Neural progenitor cell (in vitro differentiated cells): ENCODE data around the gene UBE2D2. TPM values are rescaled to one million over a fixed set of nuclear protein-coding genes. Genes with fewer than 3 reads are reported as not detected.

Source experiments
- DNase-seq: peaks from one replicate; pipeline ENCODE4 v3.0.0-alpha.2; 2016; ENCODE audit warnings: low spot score
- H2AFZ ChIP-seq: fragments of 200-600 bp; sonication (generic); replicated peaks from 2 replicates; pipeline ENCODE4 v1.6.1; 2016; ENCODE audit warnings: antibody characterized with exemption
- H3F3A ChIP-seq: fragments of 200-600 bp; sonication (generic); 2 replicates; pipeline ENCODE4 v1.6.1; 2016; ENCODE audit warnings: antibody characterized with exemption, low read depth
- H3K27ac ChIP-seq: fragments of 200-600 bp; sonication (generic); 2 replicates; pipeline ENCODE4 v1.5.1; 2016; ENCODE audit warnings: mild to moderate bottlenecking
- H3K27me3 ChIP-seq: fragments of 200-600 bp; sonication (generic); 2 replicates; pipeline ENCODE4 v1.6.1; 2016; ENCODE audit warnings: mild to moderate bottlenecking, moderate library complexity
- H3K36me3 ChIP-seq: fragments of 200-600 bp; sonication (generic); 2 replicates; pipeline ENCODE4 v1.5.1; 2016
- H3K4me1 ChIP-seq: fragments of 200-600 bp; sonication (generic); 2 replicates; pipeline ENCODE4 v1.6.1; 2016; ENCODE audit warnings: mixed run types
- H3K4me2 ChIP-seq: fragments of 200-600 bp; sonication (generic); 2 replicates; pipeline ENCODE4 v1.6.1; 2016
- H3K4me3 ChIP-seq: fragments of 200-600 bp; sonication (generic); 2 replicates; pipeline ENCODE4 v1.5.1; 2016
- H3K79me2 ChIP-seq: fragments of 200-600 bp; sonication (generic); 2 replicates; pipeline ENCODE4 v1.6.1; 2016; ENCODE audit warnings: low read depth
- H3K9ac ChIP-seq: fragments of 200-600 bp; sonication (generic); 2 replicates; pipeline ENCODE4 v1.6.1; 2016
- H3K9me3 ChIP-seq: fragments of 200-600 bp; sonication (generic); 2 replicates; pipeline ENCODE4 v1.5.1; 2016; ENCODE audit warnings: low read depth
- H4K20me1 ChIP-seq: fragments of 200-600 bp; sonication (generic); 2 replicates; pipeline ENCODE4 v1.6.1; 2016; ENCODE audit warnings: low read depth
- H3K27ac Mint-ChIP-seq: 3 replicates; pipeline ENCODE4 v1.8.0; 2021; ENCODE audit warnings: mixed read lengths
- H3K27me3 Mint-ChIP-seq: 2 replicates; pipeline ENCODE4 v1.8.0; 2022; ENCODE audit warnings: low read depth, mild to moderate bottlenecking, inconsistent platforms, moderate library complexity, mixed read lengths; ENCODE audit not compliant: insufficient read depth
- H3K36me3 Mint-ChIP-seq: 3 replicates; pipeline ENCODE4 v1.8.0; 2021; ENCODE audit warnings: mixed read lengths
- H3K4me1 Mint-ChIP-seq: 3 replicates; pipeline ENCODE4 v1.8.0; 2021; ENCODE audit warnings: mixed read lengths
- H3K4me3 Mint-ChIP-seq: 3 replicates; pipeline ENCODE4 v1.8.0; 2021; ENCODE audit warnings: mild to moderate bottlenecking, moderate library complexity, mixed read lengths
- H3K9me3 Mint-ChIP-seq: 3 replicates; pipeline ENCODE4 v1.8.0; 2020; ENCODE audit warnings: mixed read lengths
- CTCF ChIP-seq: fragments of 200-600 bp; sonication (generic); IDR thresholded peaks from 2 replicates; pipeline ENCODE4 v1.5.1; 2017; ENCODE audit warnings: antibody characterized with exemption, mild to moderate bottlenecking
- EZH2 ChIP-seq: fragments of 200-600 bp; sonication (generic); IDR thresholded peaks from 2 replicates; pipeline ENCODE4 v1.6.1; 2017; ENCODE audit warnings: antibody characterized with exemption, mild to moderate bottlenecking, moderate library complexity
- EZH2phosphoT487 ChIP-seq: fragments of 200-600 bp; sonication (generic); IDR thresholded peaks from 2 replicates; pipeline ENCODE4 v1.6.1; 2017; ENCODE audit warnings: antibody characterized with exemption
- total RNA-seq: library from RNA; depleted of rRNA; stranded (reverse); fragments of >200 nt; gene quantifications from 2 replicates; pipeline ENCODE4 v1.2.3, GENCODE V29; 2015; ENCODE audit warnings: low replicate concordance

UBE2D2 gene
- total RNA-seq, 1 donor from 2014 or later, result 141 TPM

GRCh38 chr5:139635606-139636206 is 74.6 kb downstream of the UBE2D2 start:
- no peak overlapping the region for H3K27ac ChIP-seq

GRCh38 chr5:139636207-139636792 is 75.2 kb downstream of the UBE2D2 start:
- Histone ChIP-seq H3K4me3 (no peak overlapping the region), H3K9me3 (no peaks in the 10 kb centered on the region), H4K20me1 (peaks cover 79% of the 10 kb centered on the region), H3K79me2 (no peaks in the 10 kb centered on the region), H3K4me1 (peaks cover 36% of the 10 kb centered on the region), H3K27me3 (peaks cover 4% of the 10 kb centered on the region), H3K27ac (no peak overlapping the region), H2AFZ (no peak overlapping the region), H3F3A (peaks cover 56% of the 10 kb centered on the region), H3K9ac (no peak overlapping the region), H3K36me3 (no peaks in the 10 kb centered on the region), H3K4me2 (peak overlapping the region; percentile 92)
- Mint-ChIP-seq H3K27ac (no peak overlapping the region), H3K4me3 (peak overlapping the region; percentile 77), H3K9me3 (no peaks in the 10 kb centered on the region), H3K36me3 (no peaks in the 10 kb centered on the region), H3K27me3 (peaks cover 24% of the 10 kb centered on the region), H3K4me1 (peaks cover 69% of the 10 kb centered on the region)
- no peak for DNase-seq
- TF ChIP-seq EZH2, result no peak
- TF ChIP-seq EZH2phosphoT487, result no peak
- no peak for TF ChIP-seq CTCF

More at GRCh38 chr5:139635606-139636206, 74.6 kb downstream of the UBE2D2 start:
- peak; percentile 67 for DNase-seq
- peak overlapping the region; percentile 25 for H3K4me3 Mint-ChIP-seq
- Histone ChIP-seq H3K79me2 (no peaks in the 10 kb centered on the region), H3K4me3 (no peak overlapping the region), H3K27me3 (peaks cover 4% of the 10 kb centered on the region), H3K4me2 (no peak overlapping the region), H3K4me1 (peaks cover 31% of the 10 kb centered on the region), H3F3A (peaks cover 59% of the 10 kb centered on the region), H3K9ac (no peak overlapping the region), H3K36me3 (no peaks in the 10 kb centered on the region), H3K9me3 (no peaks in the 10 kb centered on the region), H2AFZ (no peak overlapping the region), H4K20me1 (peaks cover 74% of the 10 kb centered on the region)
- TF ChIP-seq EZH2 (no peak), EZH2phosphoT487 (no peak), CTCF (peak; percentile 55)
- peaks cover 24% of the 10 kb centered on the region for H3K27me3 Mint-ChIP-seq
- no peaks in the 10 kb centered on the region for H3K36me3 Mint-ChIP-seq
- H3K27ac Mint-ChIP-seq, result peak overlapping the region; percentile 76
- H3K4me1 Mint-ChIP-seq, result peaks cover 66% of the 10 kb centered on the region
- H3K9me3 Mint-ChIP-seq, result no peaks in the 10 kb centered on the region

- Histone ChIP-seq H3K9ac (no peak overlapping the region), H3K4me2 (peak overlapping the region; percentile 92), H3K36me3 (no peaks in the 10 kb centered on the region), H3K79me2 (no peaks in the 10 kb centered on the region), H4K20me1 (peaks cover 85% of the 10 kb centered on the region), H2AFZ (no peak overlapping the region), H3K4me3 (peak overlapping the region; percentile 56), H3K4me1 (peaks cover 37% of the 10 kb centered on the region), H3F3A (peaks cover 49% of the 10 kb centered on the region), H3K27me3 (peaks cover 4% of the 10 kb centered on the region), H3K27ac (no peak overlapping the region), H3K9me3 (no peaks in the 10 kb centered on the region)
- H3K36me3 Mint-ChIP-seq, result no peaks in the 10 kb centered on the region
- no peak for TF ChIP-seq CTCF
- TF ChIP-seq EZH2phosphoT487, result no peak
- no peaks in the 10 kb centered on the region for H3K9me3 Mint-ChIP-seq
- peaks cover 24% of the 10 kb centered on the region for H3K27me3 Mint-ChIP-seq
- H3K27ac Mint-ChIP-seq, result peak overlapping the region; percentile 80
- peaks cover 76% of the 10 kb centered on the region for H3K4me1 Mint-ChIP-seq
- DNase-seq, result no peak
- H3K4me3 Mint-ChIP-seq, result peak overlapping the region; percentile 77
Observed at GRCh38 chr5:139636975-139637408, 75.9 kb downstream of the UBE2D2 start.
